NCI-H146 treated with DMSO at 0.1 percent for 48 hours (cell line): ENCODE results near the gene UTP3.
"Not testable (repeated sequence)": the region's sequence is repeated elsewhere in the genome, so short reads cannot be mapped to it uniquely, and the experiment has no call there.

ENCODE experiments used
- DNase-seq: peaks from one replicate; lab custom pipeline; 2025; ENCODE audit not compliant: unreplicated experiment; lab: John Stamatoyannopoulos, UW

Gene UTP3

DNA sequence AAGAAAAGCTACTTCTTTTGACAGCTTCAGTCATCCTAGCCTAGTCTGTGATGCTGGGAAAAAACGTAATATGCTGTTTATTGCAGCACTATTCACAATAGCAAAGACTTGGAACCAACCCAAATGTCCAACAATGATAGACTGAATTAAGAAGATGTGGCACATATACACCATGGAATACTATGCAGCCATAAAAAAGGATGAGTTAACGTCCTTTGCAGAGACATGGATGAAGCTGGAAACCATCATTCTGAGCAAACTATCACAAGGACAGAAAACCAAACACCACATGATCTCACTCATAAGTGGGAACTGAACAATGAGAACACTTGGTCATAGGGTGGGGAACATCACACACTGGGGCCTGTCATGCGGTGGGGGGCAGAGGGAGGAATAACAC is 6.2 kb upstream of the UTP3 start:
- not testable (repeated sequence) for DNase-seq

DNA sequence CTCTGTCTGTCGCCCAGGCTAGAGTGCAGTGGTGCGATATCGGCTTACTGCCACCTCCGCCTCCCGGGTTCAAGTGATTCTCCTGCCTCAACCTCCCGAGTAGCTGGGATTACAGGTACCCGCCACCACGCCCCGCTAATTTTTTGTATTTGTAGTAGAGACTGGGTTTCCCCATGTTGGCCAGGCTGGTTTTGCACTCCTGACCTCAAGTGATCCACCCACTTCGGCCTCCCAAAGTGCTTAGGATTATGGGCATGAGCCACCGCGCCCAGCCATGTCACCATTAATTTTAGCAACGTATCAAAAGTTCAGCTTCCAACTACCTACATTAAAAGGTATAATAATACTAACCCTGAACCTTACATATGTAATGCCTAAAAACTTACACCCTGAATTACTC is 940 bp upstream of the UTP3 start:
- DNase-seq, result no peak

DNA sequence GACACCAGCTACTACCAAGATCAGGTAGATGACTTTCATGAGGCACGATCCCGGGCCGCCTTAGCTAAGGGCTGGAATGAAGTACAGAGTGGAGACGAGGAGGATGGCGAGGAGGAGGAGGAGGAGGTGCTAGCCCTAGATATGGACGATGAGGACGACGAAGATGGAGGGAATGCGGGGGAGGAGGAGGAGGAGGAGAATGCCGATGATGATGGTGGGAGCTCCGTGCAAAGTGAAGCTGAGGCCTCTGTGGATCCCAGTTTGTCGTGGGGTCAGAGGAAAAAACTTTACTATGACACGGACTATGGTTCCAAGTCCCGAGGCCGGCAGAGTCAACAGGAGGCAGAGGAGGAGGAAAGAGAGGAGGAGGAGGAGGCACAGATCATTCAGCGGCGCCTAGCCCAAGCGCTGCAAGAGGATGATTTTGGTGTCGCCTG is 481 bp downstream of the UTP3 start:
- no peak for DNase-seq

DNA sequence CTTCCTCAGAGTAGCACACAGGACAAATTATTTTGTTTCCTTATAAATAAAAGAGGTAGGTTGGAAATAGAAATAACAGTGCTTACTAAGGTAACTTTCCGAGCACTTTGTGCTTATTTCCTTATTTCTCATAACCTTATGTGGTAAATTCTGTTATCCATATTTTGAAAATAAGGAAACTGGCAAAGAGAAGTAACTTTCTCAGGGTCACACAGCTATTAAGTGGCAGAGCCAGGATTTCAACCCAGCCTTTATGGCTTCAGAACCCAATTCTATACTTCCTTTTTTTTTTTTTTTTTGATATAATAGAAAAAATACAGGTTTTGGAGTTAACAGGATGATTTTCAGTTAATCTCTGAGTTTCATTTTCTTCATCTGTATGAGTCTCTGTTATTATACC is 3.3 kb downstream of the UTP3 start:
- no peak for DNase-seq

DNA sequence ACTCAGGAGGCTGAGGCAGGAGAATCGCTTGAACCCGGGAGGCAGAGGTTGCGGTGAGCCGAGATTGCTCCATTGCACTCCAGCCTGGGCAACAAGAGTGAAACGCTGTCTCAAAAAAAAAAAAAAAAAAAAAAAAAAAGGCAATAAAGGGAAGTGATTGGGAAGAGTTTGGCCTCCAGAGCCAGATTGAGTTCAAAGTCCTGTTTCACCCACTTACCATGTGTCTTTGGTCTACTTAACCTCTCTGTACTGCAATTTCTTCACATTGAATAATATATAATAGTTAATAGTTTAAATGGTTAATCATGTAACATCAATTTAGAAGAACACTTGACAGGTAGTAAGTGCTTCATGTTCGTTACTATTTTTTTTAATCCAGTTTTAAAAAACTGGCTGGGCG is 6.3 kb downstream of the UTP3 start:
- not testable (repeated sequence) for DNase-seq

DNA sequence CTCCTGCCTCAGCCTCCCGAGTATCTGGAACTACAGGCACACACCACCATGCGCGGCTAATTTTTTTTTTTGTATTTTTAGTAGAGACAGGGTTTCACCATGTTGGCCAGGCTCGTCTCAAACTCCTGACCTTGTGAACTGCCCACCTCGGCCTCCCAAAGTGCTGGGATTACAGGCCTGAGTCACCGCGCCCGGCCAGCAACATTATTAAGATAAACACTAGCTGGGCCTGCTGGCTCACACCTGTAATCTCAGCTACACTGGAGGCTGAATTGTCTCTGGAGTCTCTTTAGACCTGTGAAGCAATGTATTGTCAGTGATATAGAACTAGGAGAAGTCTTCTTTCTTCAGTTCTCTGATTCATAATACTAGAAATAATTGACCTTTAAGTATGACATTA is 10.1 kb downstream of the UTP3 start:
- not testable (repeated sequence) for DNase-seq

DNA sequence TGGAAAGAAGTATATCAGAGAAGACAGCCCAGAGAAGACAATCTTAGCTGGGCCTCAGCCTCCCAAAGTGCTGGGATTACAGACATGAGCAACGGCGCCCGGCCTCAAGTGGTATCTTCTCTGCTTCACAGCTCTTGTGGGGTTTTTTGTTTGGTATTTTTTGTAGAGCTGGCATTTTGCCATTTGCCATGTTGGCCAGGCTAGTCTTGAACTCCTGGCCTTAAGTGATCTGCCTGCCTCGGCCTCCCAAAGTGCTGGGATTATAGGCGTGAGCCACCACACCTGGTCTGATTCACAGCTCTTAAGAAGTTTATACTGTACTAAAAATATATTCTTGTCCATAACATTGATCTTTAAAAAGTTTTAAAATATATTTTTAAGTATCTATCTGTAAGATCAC is 12.4 kb downstream of the UTP3 start:
- DNase-seq, result no peak

DNA sequence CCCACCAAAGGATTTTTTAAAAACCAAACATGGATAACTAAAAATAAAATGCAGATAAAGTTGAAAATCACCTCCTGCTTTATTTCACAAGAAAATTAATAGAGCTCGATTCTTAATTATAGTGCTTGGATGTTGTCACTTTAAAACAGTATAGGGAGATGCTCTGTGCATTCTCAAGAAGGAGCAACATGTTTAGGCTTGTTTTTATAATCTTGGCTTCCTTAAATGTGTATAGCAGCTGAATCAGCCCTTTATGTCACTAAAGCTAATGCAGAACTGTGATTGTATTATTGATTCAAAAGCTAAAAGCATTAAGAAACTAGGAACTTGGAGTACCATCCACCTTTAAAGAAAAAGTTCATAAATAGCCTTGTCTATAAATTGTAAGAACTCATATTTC is 12.9 kb downstream of the UTP3 start:
- no peak for DNase-seq

DNA sequence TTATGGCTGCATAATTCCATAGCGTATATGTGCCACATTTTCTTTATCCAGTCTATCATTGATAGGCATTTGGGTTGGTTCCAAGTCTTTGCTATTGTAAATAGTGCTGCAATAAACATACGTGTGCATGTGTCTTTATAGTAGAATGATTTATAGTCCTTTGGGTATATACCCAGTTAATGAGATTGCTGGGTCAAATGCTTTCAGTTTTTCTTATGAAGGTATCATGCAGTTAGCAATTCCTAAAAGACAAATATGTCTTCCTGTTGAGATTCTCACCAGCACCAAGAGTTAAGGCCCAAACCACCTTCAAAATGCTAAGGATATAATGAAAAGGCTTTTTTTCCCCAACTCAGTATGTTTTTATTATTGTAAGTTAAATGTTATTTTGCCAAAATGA is 14.3 kb downstream of the UTP3 start:
- not testable (repeated sequence) for DNase-seq

DNA sequence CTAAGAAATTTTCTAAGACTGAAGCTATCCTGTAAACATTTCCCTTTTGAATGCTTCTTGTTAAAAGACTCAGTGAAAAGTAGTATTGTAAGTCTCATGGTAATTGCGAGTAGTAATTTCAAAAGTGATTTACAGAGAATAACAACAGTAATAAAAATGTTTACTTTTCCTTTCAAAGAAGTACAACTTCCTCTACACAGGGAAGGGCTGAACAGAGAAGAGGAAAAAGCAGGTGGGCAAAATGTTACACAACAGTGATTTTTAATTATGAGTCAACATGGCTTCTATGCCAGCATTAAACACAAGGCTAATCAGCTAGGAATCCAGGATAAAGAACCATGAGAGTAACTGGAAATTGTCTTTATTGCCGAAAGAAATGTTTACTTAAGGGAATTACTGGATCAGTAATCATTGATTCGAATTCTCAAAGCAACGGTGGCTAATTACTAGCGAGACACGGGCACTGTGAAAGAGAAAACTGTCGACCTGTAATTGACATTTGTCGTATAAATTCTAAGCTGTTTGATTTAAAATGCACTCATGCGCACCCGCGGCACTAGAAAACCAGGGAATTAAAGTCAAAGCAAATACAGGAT is 15.4 kb downstream of the UTP3 start:
- DNase-seq, result peak; percentile 95

DNA sequence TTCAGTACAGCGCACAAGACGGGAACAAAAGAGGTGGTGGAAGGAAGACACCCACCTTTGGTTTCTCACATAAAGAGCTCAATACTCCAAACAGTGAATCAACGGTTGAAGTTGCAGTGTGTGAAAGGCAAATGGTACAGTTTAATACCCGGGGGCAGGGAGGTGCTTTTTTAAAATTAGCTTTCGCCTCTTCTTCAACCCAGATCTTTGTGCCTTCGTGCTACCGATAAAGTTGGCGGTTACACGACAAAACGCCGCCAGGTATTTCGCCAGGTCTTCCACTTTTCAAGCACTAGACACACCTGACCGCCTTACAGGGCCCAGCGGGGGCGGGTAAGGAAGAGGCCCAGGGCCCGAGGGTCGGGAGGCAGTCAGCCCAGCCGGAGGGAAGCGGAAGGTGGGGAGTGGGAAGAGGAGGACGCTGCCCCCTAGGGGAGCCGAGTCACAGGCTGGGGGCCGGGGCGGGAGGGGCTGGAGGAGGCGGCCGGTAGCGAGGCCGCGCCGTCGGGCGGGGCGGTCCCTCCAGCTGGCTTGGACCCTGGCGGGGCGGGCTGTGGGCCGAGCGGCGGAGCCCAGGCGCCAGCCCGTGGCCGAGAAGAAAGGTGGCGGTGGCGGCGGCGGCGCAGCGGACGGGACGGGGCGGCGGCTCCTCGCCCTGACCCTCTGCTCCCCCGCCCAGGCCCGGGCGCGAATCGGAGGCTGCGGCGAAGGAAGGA is 16.0 kb downstream of the UTP3 start:
- DNase-seq, result peak; percentile 76

DNA sequence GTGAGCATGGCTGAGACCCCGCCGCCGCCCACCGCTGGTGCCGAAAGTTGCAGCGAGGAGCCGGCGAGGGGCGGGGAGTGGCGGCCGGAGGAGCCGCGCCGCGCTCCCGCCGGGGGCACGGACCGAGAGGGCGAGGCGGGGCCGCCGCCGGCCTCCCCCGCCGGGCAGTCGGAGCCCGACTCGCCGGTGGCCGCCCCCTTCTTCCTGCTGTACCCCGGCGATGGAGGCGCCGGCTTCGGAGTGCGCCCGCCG is 16.5 kb downstream of the UTP3 start:
- DNase-seq, result no peak

DNA sequence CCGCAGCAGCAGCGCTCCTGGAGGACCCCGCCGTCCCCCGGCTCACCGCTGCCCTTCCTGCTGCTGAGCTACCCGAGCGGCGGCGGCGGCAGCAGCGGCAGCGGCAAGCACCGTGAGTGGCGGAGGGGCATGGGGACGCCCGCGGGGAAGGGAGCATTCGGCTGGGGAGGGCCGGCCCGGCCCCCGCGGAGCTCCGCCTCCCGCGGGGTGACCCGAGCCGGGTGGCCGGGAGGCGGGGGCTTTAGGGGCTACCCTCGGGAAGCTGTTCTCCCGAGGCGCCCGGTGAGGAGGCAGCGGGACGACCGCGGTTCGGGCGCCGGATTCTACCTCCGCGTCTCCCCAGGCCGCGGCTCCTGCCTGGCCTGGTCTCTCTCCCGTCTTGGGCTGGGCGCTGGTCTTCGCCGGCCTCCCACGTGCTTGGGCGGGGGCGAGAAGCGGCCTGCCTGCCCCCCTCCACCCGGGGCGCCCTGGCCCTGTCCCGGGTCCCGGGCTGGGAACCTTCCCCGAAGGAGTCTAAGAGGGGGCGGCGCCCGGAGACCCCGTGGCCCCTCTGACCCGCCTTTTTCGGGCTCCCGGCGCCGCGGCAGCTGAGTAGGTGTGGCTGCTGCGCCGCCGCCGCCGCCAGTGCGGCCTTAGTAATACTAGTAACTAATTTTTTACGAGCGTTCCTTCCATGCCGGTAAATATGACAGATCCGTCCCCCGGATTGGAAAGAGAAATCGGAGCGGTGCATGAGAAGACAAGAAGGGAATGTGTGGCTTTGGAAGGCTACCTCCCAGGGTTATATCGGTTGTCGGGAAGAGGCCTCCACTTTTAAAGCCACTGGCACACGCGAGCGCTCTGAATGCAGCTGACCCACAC is 17.1 kb downstream of the UTP3 start:
- peak; percentile 61 for DNase-seq

DNA sequence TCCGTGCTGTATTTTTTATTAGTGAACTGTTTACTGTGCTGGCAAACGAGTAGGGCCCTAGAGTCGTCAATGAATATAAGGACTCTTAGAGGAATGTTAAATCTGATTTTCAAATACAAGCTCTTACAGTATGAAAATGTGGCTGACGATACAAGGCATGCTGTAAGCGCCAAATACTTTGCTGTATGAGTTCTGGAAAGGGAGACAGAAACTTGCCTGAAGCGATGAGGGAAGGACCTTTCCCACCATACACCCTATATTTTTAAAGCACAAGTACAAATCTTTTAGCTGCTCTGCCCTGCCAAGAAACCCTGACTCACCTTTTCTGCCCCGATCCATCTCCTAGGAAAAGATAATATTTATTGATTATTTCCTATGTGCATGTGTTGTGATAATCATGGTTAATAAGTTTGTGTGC is 17.7 kb downstream of the UTP3 start:
- DNase-seq, result no peak

DNA sequence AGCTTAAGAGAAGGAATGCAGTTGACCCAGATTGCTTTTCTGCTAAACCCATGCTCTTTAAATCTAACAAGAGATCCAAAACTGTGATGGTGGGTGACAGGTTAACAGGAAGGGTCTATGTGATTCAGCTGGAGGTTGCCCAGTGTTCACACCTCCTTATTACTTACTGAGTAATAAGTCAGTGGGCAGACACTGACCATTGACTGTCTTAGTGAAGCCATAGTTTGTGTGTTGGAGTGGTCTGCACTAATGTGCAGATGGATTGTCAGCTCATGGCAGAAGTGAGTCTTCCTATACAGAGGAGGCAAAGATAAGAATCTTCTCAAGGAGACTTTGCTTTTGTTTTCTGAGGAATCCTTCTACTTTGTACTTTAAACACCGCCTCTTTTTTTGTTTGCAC is 18.2 kb downstream of the UTP3 start:
- DNase-seq, result no peak

DNA sequence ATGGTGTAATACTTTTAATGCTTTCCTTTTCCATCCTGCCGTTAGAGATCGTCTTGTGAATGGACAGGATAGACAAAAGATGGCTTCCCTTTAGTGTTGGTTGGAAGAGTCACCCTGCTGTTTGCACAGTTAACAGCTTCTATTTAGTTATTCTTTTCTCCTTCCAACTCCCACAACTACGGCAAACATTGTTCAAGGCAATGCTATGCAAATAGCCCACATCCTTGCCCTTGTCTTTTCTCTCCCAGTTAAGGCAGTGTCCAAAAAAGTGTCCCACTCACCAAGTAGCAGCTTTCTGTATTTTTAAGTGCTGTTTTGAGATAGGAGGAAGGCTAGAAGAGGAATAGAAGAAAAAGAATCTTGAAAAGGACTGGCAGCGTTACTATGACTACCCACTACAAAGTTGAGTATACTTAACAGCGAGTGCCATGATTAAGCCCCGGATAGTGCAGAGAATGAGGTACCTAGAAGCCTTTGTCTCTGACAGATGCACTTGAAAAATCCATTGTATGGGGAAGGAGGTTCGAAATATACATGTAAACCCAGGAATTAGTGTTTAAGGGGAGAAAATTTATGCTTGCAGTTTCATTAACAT is 21.4 kb downstream of the UTP3 start:
- peak; percentile 83 for DNase-seq

DNA sequence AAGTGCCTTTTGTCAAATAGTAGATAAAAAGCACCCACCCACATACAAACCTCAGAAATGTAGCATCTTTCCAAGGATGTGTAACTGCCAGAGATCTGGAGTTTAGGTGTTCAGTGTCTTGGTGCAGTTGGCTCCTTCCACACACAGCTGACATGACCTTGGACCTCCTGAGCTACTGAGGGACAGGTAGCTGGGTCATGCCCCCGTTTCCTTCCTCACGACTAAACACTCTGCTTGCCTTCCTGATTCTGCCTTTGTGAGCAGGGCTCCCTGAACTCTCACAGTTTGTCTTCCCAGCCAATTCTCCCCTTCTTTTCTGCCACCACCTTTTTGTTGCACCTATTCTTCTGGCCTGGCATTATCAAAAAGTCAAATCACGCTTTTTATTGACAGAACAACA is 23.3 kb downstream of the UTP3 start:
- DNase-seq, result no peak

DNA sequence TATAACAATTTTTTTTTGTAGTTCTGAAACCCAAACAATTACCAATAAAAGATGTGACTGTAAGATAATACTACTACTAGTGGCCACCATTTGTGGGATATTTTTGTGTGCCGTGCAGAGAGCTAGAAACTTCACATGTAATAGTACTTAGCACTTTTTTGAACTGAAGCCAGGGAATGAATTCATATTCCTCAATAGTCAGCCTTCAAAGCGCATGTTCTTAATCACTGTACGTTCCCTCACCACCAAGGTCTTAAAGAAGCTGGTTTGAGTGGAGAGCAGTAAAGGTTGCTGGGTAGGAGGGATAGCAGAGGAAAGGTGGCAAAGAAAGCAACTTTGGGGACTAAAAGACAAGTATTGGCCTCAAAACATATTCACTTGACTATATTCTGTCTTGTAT is 23.8 kb downstream of the UTP3 start:
- DNase-seq, result no peak

DNA sequence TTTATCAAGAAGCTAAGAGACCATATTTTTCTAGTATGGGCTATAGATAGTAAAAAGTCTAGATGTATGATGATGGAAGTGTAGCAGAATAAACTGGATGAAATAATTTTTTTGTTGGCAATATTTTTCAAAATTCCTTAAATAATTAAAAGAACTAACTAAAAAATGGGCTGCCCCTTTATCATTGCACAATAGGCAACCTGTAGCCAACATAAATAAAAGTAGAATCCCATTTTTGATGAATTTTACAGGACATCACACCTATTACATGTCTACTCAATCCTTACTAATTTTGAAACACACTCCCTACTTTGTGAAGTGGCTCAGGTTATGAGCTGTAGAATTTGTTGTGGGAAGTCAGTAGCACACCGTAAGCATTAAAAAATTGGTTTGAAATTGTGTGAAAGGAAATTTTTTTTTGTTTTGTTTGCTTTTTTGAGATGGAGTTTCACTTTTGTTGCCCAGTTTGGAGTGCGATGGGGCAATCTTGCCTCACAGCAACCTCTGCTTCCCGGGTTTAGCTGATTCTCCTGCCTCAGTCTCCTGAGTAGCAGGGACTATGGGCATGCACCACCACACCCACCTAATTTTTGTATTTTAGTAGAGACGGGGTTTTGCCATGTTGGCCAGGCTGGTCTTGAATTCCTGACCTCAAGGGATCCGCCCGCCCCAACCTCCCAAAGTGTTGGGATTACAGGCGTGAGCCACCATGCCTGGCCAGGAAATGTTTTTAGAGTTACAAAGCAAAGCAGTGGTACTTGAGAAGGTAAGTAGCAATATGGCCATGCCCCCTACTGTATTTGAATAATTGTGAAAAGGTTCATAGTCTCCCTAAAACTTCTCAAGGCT is 24.5 kb downstream of the UTP3 start:
- DNase-seq, result no peak

DNA sequence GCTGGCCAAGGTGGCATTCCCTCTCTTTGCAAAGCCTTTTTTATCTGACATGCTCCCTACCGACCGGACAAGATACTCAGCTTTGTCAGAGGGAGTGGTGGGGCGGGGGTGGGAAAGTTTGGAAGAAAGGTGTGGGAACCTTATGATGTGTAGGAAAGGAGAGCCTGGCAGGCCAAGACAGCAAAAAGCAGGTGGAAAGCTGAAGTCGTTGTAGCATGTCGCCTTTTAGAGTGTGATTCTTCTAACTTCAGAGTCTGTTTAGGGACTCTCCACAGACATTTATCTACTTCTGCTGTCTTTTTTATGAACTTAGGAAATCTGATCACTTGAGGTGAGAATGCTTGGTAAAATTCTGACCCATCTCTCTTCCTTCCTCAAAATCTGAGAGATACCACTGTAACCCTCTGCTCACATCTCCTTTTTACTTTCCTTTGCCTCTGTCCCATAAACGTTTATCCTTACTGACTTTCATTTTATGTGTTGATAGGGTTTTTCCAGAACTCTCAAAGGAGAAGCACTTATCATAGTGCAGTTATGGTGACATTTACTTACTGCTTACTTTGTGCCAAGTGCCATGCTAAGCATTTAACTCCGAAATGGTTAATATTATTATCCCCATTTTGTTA is 25.2 kb downstream of the UTP3 start:
- no peak for DNase-seq
